COLO668 (cell line): ENCODE measurements around the gene EIF2B4.
"Not testable (repeated sequence)": the region's sequence is repeated elsewhere in the genome, so short reads cannot be mapped to it uniquely, and the experiment has no call there.

ENCODE experiments used
- DNase-seq: peaks from one replicate; lab custom pipeline; 2025; ENCODE audit not compliant: unreplicated experiment; lab: John Stamatoyannopoulos, UW

Gene EIF2B4

GRCh38 chr2:27350106-27350693, 19.9 kb downstream of the EIF2B4 start:
- DNase-seq, result no peak

- DNase-seq, result no peak
These were observed 22.5 kb downstream of the EIF2B4 start for GRCh38 chr2:27347641-27348040.

GRCh38 chr2:27336173-27336572, 34.0 kb downstream of the EIF2B4 start:
- no peak for DNase-seq

- no peak for DNase-seq
These were observed 34.8 kb downstream of the EIF2B4 start for GRCh38 chr2:27335311-27335710.

- no peak for DNase-seq
These were observed 45.4 kb downstream of the EIF2B4 start for GRCh38 chr2:27324720-27325119.

GRCh38 chr2:27323596-27324285, 46.4 kb downstream of the EIF2B4 start:
- DNase-seq, result no peak

GRCh38 chr2:27322766-27323595, 47.2 kb downstream of the EIF2B4 start, which contains the start of gene MPV17:
Gene MPV17 (minus strand): TSS chr2:27323097. CDS start chr2:27322517, 580 bp downstream.
- peak; percentile 92 for DNase-seq

- peak; percentile 33 for DNase-seq
These were observed 47.8 kb downstream of the EIF2B4 start for GRCh38 chr2:27322301-27322765.

GRCh38 chr2:27320958-27321543, 49.1 kb downstream of the EIF2B4 start:
- DNase-seq, result peak; percentile 83

- not testable (repeated sequence) for DNase-seq
These were observed 50.3 kb downstream of the EIF2B4 start for GRCh38 chr2:27319839-27320238.

- peak; percentile 88 for DNase-seq
These were observed 53.3 kb downstream of the EIF2B4 start for GRCh38 chr2:27316655-27317412.

GRCh38 chr2:27315122-27315521, 55.0 kb downstream of the EIF2B4 start:
- DNase-seq, result no peak

- DNase-seq, result no peak
These were observed 55.4 kb downstream of the EIF2B4 start for GRCh38 chr2:27314709-27315108.
